Measurements from ENCODE around the gene ATOX1. TPM values are rescaled to one million over a fixed set of nuclear protein-coding genes. Genes with fewer than 3 reads are reported as not detected.

The ATOX1 gene
- total and polyA plus RNA-seq, 9 of the 15 experiments (the other 6 are each of a cell fraction or from before 2014, with no cell fraction given), result 59.2 to 318 (median 86.2) TPM

DNA sequence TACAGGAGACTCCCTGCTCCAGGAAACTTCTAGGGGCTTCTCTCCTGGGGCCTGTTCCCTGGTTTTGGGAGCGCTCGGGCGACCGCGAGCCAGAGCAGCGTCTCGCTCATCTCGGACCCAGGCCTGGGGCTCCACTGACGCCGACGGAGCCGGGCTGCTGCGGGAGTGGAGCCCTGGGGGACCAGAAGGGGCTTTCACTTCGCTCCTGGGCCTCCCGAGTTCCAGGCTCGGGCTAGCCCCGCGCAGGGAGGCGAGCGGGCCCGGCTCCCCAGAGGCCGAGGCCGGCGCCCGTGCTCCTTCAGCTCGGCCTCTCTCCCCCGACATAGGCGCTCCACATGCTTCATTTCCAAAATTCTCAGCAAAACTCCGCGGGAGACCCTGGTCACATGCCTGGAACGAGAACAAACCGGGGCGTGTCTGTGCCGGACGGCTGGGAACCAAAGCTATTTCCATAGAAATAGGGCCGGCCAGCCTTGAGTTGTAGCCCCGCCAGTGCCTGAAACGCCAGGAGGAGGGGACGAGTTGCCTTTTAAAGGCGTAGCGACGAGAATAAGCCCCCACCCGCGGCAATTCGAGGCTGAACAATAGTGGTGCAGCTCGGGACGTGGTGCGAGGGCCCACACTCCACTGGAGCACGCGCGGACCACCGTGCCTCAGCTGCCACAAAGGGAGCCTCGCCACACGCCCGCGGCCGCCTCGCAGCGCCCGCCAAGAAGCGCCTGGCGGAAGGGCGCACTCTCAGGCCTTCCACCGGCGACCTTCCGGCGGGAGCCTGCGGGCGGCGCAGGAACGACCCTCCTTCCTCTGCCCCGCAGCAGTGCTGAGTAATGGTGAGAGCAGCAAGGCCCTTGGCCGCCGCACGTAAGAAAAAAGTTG lies 12.2 kb upstream of the ATOX1 start (continued):
- TF ChIP-seq JUN (IDR thresholded peaks at IDR 0.05; ENCODE audit: borderline replicate concordance, low read depth, low read length), result no peak
- TF ChIP-seq JUN (CRISPR knock-in tag; IDR thresholded peaks at IDR 0.05; ENCODE audit: borderline replicate concordance), result no peak
- TF ChIP-seq CEBPB (tag; IDR thresholded peaks at IDR 0.05), result no peak
- TF ChIP-seq, protein P1, sequence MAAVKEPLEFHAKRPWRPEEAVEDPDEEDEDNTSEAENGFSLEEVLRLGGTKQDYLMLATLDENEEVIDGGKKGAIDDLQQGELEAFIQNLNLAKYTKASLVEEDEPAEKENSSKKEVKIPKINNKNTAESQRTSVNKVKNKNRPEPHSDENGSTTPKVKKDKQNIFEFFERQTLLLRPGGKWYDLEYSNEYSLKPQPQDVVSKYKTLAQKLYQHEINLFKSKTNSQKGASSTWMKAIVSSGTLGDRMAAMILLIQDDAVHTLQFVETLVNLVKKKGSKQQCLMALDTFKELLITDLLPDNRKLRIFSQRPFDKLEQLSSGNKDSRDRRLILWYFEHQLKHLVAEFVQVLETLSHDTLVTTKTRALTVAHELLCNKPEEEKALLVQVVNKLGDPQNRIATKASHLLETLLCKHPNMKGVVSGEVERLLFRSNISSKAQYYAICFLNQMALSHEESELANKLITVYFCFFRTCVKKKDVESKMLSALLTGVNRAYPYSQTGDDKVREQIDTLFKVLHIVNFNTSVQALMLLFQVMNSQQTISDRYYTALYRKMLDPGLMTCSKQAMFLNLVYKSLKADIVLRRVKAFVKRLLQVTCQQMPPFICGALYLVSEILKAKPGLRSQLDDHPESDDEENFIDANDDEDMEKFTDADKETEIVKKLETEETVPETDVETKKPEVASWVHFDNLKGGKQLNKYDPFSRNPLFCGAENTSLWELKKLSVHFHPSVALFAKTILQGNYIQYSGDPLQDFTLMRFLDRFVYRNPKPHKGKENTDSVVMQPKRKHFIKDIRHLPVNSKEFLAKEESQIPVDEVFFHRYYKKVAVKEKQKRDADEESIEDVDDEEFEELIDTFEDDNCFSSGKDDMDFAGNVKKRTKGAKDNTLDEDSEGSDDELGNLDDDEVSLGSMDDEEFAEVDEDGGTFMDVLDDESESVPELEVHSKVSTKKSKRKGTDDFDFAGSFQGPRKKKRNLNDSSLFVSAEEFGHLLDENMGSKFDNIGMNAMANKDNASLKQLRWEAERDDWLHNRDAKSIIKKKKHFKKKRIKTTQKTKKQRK (IDR thresholded peaks at IDR 0.05; ENCODE audit: borderline replicate concordance, low read depth, low read length), result no peak
- TF ChIP-seq, protein P2, sequence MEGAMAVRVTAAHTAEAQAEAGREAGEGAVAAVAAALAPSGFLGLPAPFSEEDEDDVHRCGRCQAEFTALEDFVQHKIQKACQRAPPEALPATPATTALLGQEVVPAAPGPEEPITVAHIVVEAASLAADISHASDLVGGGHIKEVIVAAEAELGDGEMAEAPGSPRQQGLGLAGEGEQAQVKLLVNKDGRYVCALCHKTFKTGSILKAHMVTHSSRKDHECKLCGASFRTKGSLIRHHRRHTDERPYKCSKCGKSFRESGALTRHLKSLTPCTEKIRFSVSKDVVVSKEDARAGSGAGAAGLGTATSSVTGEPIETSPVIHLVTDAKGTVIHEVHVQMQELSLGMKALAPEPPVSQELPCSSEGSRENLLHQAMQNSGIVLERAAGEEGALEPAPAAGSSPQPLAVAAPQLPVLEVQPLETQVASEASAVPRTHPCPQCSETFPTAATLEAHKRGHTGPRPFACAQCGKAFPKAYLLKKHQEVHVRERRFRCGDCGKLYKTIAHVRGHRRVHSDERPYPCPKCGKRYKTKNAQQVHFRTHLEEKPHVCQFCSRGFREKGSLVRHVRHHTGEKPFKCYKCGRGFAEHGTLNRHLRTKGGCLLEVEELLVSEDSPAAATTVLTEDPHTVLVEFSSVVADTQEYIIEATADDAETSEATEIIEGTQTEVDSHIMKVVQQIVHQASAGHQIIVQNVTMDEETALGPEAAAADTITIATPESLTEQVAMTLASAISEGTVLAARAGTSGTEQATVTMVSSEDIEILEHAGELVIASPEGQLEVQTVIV (CRISPR knock-in tag; IDR thresholded peaks at IDR 0.05; ENCODE audit: borderline replicate concordance), result no peak
- 0 out of 2 replicates have a peak, but pooled peaks have one; percentile 50 for TF ChIP-seq ZNF263 (CRISPR knock-in tag; IDR thresholded peaks at IDR 0.05; ENCODE audit: borderline replicate concordance)
